Astrocyte of the spinal cord (primary cell): ENCODE results near the gene AQP10.
A peak's percentile ranks its signal among the peaks of the same experiment; 100 is the strongest.

Experiments
- DNase-seq: peaks from one replicate; pipeline ENCODE4 v3.0.0; 2011; ENCODE audit warnings: low read depth, low spot score
- H3K4me3 ChIP-seq: 2 replicates; pipeline ENCODE4 v1.5.1; 2011; ENCODE audit warnings: low read depth, mild to moderate bottlenecking, low read length, moderate library complexity
- in situ Hi-C: cut with HindIII; loops from 2 replicates; pipeline ENCODE4 v1.10.0; 2017; ENCODE audit warnings: low sequenced_read_pairs
- TF ChIP-seq, protein P1 (sequence below): IDR thresholded peaks from 2 replicates; pipeline ENCODE4 v1.5.1; 2012; ENCODE audit warnings: low read depth, mild to moderate bottlenecking, low read length, inconsistent platforms

AQP10 gene

DNA sequence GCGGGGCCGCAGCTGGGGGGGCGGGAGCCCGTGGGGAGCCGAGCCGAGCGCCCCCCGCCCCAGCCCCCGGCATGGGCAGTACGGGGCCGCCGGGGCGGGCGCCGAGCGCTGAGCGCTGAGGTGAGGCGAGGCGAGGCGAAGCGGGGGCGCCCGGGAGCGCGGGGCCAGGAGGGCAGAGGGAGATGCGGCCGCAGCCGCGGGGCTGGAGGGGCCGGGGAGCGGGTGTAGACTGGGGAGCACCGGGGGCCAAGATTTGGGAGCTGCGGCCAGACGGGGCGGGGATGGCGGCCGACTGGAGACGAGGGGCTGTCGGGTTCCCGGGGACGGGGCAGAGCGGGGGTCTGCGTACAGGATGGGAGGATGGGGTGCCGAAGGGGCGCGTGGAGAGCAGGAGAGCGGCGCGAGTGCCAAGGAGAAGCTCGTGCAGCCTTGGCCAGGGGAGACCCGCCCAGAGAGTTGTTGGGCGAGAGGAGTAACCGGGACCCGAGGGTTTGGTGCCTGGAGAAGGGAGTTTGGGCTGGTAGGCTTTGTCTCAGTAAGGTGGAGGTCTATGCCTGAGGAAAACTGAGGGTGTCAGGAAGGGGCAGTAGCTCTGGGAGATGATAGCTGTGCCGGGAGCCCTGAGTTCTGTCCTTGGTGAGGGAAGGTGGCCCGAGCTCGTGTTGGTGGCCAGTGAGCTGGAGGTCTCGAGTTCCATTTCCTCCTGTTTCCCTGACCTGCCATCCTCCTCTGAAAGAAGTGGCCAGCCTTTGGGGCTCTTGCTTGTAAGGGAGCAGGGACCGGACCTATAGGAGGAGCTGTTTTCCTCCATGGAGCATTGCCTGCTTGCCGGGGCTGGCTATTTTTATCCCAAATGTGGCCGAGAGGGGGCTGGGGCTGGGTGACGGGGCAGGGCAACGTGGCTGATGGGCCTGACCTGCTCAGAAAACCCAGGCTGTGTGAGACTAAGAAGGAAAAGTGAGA is 5.0 kb downstream of the AQP10 start:
- DNase-seq, result peak; percentile 88
- TF ChIP-seq, protein P1, sequence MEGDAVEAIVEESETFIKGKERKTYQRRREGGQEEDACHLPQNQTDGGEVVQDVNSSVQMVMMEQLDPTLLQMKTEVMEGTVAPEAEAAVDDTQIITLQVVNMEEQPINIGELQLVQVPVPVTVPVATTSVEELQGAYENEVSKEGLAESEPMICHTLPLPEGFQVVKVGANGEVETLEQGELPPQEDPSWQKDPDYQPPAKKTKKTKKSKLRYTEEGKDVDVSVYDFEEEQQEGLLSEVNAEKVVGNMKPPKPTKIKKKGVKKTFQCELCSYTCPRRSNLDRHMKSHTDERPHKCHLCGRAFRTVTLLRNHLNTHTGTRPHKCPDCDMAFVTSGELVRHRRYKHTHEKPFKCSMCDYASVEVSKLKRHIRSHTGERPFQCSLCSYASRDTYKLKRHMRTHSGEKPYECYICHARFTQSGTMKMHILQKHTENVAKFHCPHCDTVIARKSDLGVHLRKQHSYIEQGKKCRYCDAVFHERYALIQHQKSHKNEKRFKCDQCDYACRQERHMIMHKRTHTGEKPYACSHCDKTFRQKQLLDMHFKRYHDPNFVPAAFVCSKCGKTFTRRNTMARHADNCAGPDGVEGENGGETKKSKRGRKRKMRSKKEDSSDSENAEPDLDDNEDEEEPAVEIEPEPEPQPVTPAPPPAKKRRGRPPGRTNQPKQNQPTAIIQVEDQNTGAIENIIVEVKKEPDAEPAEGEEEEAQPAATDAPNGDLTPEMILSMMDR, result peak; percentile 75
- peak overlapping the region; percentile 62 for H3K4me3 ChIP-seq
- in situ Hi-C loops, result no loop called here

GRCh38 chr1:154326546-154327465 is 5.9 kb downstream of the AQP10 start:
- peak overlapping the region; percentile 62 for H3K4me3 ChIP-seq

GRCh38 chr1:154327466-154328317 is 6.8 kb downstream of the AQP10 start:
- TF ChIP-seq, protein P1, result no peak
- no peak for DNase-seq
- in situ Hi-C loops, result no loop called here
- H3K4me3 ChIP-seq, result peak overlapping the region; percentile 32

More at GRCh38 chr1:154326546-154327465, 5.9 kb downstream of the AQP10 start:
- TF ChIP-seq, protein P1, result no peak
- in situ Hi-C loops, result no loop called here
- peak; percentile 55 for DNase-seq

GRCh38 chr1:154328318-154329151 is 7.6 kb downstream of the AQP10 start:
- H3K4me3 ChIP-seq, result peak overlapping the region; percentile 35
- TF ChIP-seq, protein P1, result no peak
- in situ Hi-C loops, result no loop called here
- DNase-seq, result peak; percentile 66

- peak; percentile 82 for DNase-seq
- H3K4me3 ChIP-seq, result peak overlapping the region; percentile 35
- TF ChIP-seq, protein P1, result peak; percentile 59
- in situ Hi-C loops, result no loop called here
Observed at GRCh38 chr1:154329152-154329521, 8.2 kb downstream of the AQP10 start.
